Tongue (tissue), 2 donors: ENCODE data around the gene ARL10. TPM values are rescaled to one million over a fixed set of nuclear protein-coding genes. Genes with fewer than 3 reads are reported as not detected.
A peak's percentile ranks its signal among the peaks of the same experiment; 100 is the strongest.
"Not testable (repeated sequence)": the region's sequence is repeated elsewhere in the genome, so short reads cannot be mapped to it uniquely, and the experiment has no call there.

Experiments
- DNase-seq: peaks from one replicate; pipeline ENCODE4 v3.0.0-alpha.2; 2015
- total RNA-seq: library from RNA; depleted of rRNA; stranded (reverse); fragments of >200 nt; gene quantifications from one replicate; pipeline ENCODE4 v1.2.3, GENCODE V29; 2014

ARL10 gene
- total RNA-seq, 1 donor from 2014 or later = 10.6 TPM

GRCh38 chr5:176388444-176389134, 23.3 kb downstream of the ARL10 start, which contains the start of the genes HIGD2A and NOP16:
TSS of gene HIGD2A (plus strand) at chr5:176388751. CDS start at chr5:176388820, 69 bp downstream.
TSS of gene NOP16 (minus strand) at chr5:176388598. CDS start at chr5:176388539, 59 bp downstream.
- peak; percentile 100 for DNase-seq

- DNase-seq = no peak
These were observed 24.1 kb downstream of the ARL10 start for GRCh38 chr5:176389135-176390123.

GRCh38 chr5:176391479-176391878, 26.2 kb downstream of the ARL10 start:
- no peak for DNase-seq

- no peak for DNase-seq
These were observed 26.7 kb downstream of the ARL10 start for GRCh38 chr5:176391999-176392398.

- peak; percentile 14 for DNase-seq
These were observed 27.2 kb downstream of the ARL10 start for GRCh38 chr5:176392526-176392925.

- no peak for DNase-seq
These were observed 28.8 kb downstream of the ARL10 start for GRCh38 chr5:176394096-176394495.

- DNase-seq = no peak
These were observed 29.8 kb downstream of the ARL10 start for GRCh38 chr5:176394881-176395675.

GRCh38 chr5:176396330-176396729, 31.0 kb downstream of the ARL10 start:
- no peak for DNase-seq

GRCh38 chr5:176397736-176398420, 32.6 kb downstream of the ARL10 start:
- DNase-seq = no peak

- DNase-seq = no peak
These were observed 35.3 kb downstream of the ARL10 start for GRCh38 chr5:176400382-176401156.

- no peak for DNase-seq
These were observed 36.3 kb downstream of the ARL10 start for GRCh38 chr5:176401281-176402205.

- no peak for DNase-seq
These were observed 40.6 kb downstream of the ARL10 start for GRCh38 chr5:176405656-176406435.

GRCh38 chr5:176406436-176407052, 41.3 kb downstream of the ARL10 start:
- no peak for DNase-seq

- DNase-seq = no peak
These were observed 42.4 kb downstream of the ARL10 start for GRCh38 chr5:176407456-176408251.

- DNase-seq = not testable (repeated sequence)
These were observed 42.9 kb downstream of the ARL10 start for GRCh38 chr5:176408252-176408573.

- no peak for DNase-seq
These were observed 43.3 kb downstream of the ARL10 start for GRCh38 chr5:176408590-176408989.

- DNase-seq = no peak
These were observed 44.5 kb downstream of the ARL10 start for GRCh38 chr5:176409765-176410164.
